Measurements from ENCODE around the gene DDX39B.

DNA sequence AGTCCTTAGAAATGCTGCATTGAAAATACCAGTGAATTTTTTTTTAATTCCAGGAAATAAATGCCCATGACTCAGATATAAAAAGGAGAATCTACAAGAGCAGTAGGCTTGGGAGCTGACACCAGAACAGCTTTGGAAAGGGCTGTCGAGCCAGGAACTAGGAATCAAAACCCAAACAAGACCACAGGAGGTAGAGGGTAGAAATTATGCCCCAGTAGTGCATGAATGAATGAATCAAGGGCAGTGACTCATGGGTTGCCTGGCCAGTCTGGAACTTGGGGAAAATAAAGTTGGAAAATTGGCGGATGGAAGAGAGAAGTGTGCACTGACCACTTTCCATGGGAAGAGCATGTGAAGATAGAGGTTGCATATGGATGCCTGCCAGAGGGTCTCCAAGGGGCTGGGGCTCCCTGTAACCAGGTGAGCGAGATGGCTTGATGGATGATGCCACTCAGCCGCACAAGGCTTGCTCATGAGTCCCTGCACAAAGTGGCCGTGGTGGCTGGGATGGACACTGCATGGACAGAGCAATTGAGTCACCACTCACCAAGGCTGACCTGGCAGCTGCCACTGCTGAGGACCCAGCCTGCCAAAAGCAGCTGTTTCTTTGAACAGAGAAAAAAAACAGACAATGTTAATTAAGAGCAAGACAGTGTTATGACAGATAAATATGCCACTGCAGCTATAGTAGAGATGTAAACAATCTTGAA is 28.2 kb downstream of the DDX39B start:
- TF ChIP-seq, protein P1, sequence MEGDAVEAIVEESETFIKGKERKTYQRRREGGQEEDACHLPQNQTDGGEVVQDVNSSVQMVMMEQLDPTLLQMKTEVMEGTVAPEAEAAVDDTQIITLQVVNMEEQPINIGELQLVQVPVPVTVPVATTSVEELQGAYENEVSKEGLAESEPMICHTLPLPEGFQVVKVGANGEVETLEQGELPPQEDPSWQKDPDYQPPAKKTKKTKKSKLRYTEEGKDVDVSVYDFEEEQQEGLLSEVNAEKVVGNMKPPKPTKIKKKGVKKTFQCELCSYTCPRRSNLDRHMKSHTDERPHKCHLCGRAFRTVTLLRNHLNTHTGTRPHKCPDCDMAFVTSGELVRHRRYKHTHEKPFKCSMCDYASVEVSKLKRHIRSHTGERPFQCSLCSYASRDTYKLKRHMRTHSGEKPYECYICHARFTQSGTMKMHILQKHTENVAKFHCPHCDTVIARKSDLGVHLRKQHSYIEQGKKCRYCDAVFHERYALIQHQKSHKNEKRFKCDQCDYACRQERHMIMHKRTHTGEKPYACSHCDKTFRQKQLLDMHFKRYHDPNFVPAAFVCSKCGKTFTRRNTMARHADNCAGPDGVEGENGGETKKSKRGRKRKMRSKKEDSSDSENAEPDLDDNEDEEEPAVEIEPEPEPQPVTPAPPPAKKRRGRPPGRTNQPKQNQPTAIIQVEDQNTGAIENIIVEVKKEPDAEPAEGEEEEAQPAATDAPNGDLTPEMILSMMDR (IDR thresholded peaks at IDR 0.05; ENCODE audit: low read length), result no peak
- no peak for TF ChIP-seq EZH2 (IDR thresholded peaks at IDR 0.05; ENCODE audit: borderline replicate concordance, low read length)
